Glutamatergic neuron (in vitro differentiated cells): ENCODE data around the gene HTR3D. TPM values are rescaled to one million over a fixed set of nuclear protein-coding genes. Genes with fewer than 3 reads are reported as not detected.
"Not testable (repeated sequence)": the region's sequence is repeated elsewhere in the genome, so short reads cannot be mapped to it uniquely, and the experiment has no call there.

Experiments used
- DNase-seq: peaks from one replicate; pipeline ENCODE4 v3.0.0; 2022
- H3K27ac Mint-ChIP-seq: one replicate; pipeline ENCODE4 v1.8.0; 2020; ENCODE audit warnings: mild to moderate bottlenecking, mixed read lengths, inconsistent platforms; ENCODE audit not compliant: unreplicated experiment
- H3K27me3 Mint-ChIP-seq: one replicate; pipeline ENCODE4 v1.8.0; 2020; ENCODE audit warnings: mild to moderate bottlenecking, moderate library complexity, mixed read lengths, inconsistent platforms; ENCODE audit not compliant: unreplicated experiment
- H3K36me3 Mint-ChIP-seq: one replicate; pipeline ENCODE4 v1.8.0; 2020; ENCODE audit warnings: mild to moderate bottlenecking, mixed read lengths, inconsistent platforms; ENCODE audit not compliant: unreplicated experiment
- H3K4me1 Mint-ChIP-seq: one replicate; pipeline ENCODE4 v1.8.0; 2020; ENCODE audit warnings: mild to moderate bottlenecking, low read depth, mixed read lengths, inconsistent platforms; ENCODE audit not compliant: unreplicated experiment
- H3K4me3 Mint-ChIP-seq: one replicate; pipeline ENCODE4 v1.8.0; 2020; ENCODE audit warnings: mild to moderate bottlenecking, mixed read lengths, inconsistent platforms; ENCODE audit not compliant: unreplicated experiment
- H3K9me3 Mint-ChIP-seq: one replicate; pipeline ENCODE4 v1.8.0; 2020; ENCODE audit warnings: mild to moderate bottlenecking, moderate library complexity, mixed read lengths, inconsistent platforms; ENCODE audit not compliant: unreplicated experiment
- total RNA-seq: library from RNA; stranded (reverse); fragmentation: NEBNext Ultra II Directional; extraction: Animal tissue kit (Norgen Biotek cat#: 25700); gene quantifications from one replicate; pipeline ENCODE4 v1.2.1, GENCODE V29; 2021; ENCODE audit not compliant: unreplicated experiment
- TF ChIP-seq, protein P1 (sequence below): fragments of 200-600 bp; sonication (generic); IDR thresholded peaks from one replicate; pipeline ENCODE4 v1.5.0; 2021; ENCODE audit not compliant: partially characterized antibody, unreplicated experiment

HTR3D gene
- total RNA-seq, 1 donor from 2014 or later = not detected

DNA sequence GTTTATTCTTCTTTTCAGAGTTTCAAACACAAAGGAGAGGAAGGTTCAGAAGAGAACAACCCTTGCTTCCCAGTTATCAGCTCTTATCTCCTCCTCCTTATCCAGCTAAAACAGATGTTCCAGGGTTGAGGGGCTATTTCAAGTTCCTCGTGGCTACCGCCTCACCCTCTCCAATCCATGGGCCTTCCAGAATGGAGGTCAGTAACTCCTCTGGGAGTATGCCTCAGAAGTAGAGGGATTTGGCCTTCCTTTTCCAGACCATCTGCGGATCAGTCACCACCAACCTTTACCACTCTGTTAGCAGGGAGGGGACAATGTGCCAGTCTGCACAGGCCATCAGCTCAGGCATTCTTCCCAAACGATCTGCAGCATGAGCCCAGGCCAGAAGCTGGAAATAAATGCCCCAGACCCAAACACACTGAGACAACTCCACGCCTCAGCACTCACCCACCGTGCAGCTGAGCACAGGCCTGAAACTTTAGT is 36.1 kb downstream of the HTR3D start:
- Mint-ChIP-seq H3K27me3 (no peaks in the 10 kb centered on the region), H3K4me1 (no peaks in the 10 kb centered on the region), H3K36me3 (peaks cover 9% of the 10 kb centered on the region), H3K4me3 (no peak overlapping the region), H3K27ac (no peak overlapping the region), H3K9me3 (peaks cover 6% of the 10 kb centered on the region)
- TF ChIP-seq, protein P1, sequence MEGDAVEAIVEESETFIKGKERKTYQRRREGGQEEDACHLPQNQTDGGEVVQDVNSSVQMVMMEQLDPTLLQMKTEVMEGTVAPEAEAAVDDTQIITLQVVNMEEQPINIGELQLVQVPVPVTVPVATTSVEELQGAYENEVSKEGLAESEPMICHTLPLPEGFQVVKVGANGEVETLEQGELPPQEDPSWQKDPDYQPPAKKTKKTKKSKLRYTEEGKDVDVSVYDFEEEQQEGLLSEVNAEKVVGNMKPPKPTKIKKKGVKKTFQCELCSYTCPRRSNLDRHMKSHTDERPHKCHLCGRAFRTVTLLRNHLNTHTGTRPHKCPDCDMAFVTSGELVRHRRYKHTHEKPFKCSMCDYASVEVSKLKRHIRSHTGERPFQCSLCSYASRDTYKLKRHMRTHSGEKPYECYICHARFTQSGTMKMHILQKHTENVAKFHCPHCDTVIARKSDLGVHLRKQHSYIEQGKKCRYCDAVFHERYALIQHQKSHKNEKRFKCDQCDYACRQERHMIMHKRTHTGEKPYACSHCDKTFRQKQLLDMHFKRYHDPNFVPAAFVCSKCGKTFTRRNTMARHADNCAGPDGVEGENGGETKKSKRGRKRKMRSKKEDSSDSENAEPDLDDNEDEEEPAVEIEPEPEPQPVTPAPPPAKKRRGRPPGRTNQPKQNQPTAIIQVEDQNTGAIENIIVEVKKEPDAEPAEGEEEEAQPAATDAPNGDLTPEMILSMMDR = no peak
- no peak for DNase-seq

DNA sequence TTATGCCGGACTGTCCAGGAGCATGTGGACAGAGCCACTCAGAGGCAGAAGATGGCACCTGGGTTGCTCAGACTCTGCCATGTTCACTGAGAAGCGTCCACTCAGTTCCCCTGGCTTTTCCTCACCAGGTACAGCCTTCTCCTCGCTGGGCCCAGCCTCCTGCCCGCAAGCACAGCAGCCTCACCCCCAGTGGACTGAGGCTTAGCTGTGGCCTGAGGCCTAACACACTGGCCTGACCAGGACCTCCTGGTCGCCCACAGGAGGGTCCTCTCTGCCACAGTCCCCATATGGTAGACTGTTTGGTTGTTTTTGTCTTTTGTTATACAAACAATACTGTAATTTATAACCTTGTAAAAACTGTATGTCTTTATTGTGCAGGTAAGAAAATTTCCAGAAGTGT is 36.8 kb downstream of the HTR3D start:
- Mint-ChIP-seq H3K4me1 (no peaks in the 10 kb centered on the region), H3K9me3 (peaks cover 6% of the 10 kb centered on the region), H3K36me3 (peaks cover 9% of the 10 kb centered on the region), H3K27ac (no peak overlapping the region), H3K4me3 (no peak overlapping the region), H3K27me3 (no peaks in the 10 kb centered on the region)
- TF ChIP-seq, protein P1 = no peak
- DNase-seq = no peak

DNA sequence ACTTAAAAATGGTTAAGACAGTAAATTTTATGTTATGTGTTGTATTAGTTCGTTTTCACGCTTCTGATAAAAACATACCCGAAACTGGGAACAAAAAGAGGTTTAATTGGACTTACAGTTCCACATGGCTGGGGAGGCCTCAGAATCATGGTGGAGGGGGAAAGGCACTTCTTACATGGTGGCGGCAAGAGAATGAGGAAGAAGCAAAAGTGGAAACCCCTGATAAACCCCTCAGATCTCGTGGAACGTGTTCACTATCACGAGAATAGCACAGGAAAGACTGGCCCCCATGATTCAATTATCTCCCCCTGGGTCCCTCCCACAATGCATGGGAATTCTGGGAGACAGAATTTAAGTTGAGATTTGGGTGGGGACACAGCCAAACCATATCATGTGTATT is 39.6 kb downstream of the HTR3D start:
- not testable (repeated sequence) for H3K27ac Mint-ChIP-seq, H3K27me3 Mint-ChIP-seq, DNase-seq, H3K4me3 Mint-ChIP-seq, H3K4me1 Mint-ChIP-seq, H3K9me3 Mint-ChIP-seq, H3K36me3 Mint-ChIP-seq

DNA sequence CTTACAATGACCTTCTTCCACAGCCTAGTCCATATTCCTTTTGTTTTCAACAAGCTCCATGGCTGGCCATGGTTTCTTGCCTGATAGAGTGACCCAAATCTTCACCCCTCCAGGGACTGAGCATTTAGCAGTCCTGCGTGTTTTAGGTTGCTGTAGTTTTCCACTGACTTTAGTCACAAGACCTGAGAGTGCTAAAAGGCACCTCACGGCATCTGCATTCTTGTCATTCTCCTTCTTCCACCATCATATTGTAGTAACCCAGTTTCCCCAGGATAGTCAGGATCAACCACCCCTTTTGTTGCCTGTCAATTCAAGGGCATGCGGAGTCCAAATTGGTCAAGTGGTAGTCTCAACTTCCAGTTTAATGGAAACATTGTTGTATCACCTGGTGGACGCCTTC is 42.1 kb downstream of the HTR3D start:
- Mint-ChIP-seq H3K27me3 (peaks cover 2% of the 10 kb centered on the region), H3K27ac (no peak overlapping the region), H3K4me3 (no peak overlapping the region), H3K4me1 (no peaks in the 10 kb centered on the region), H3K36me3 (peaks cover 9% of the 10 kb centered on the region), H3K9me3 (peaks cover 5% of the 10 kb centered on the region)
- TF ChIP-seq, protein P1 = no peak
- no peak for DNase-seq

DNA sequence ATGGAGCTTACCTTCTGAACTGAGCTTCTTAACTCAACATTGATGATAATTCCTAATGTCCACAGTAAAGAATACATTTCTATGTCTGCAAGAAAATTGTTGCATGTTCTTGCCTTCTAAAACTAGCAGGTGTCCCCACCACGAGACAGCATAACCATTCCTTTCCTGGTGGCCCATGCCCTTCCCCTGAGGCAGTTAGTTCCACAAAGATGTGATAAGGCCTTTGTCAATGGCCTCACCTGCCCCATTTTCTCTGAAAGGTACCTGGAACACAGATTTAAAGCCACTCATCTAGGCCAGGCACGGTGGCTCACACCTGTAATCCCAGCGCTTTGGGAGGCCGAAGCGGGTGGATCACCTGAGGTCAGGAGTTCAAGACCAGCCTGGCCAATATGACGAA is 44.4 kb downstream of the HTR3D start:
- no peak overlapping the region for H3K27ac Mint-ChIP-seq
- no peaks in the 10 kb centered on the region for H3K4me1 Mint-ChIP-seq
- TF ChIP-seq, protein P1 = no peak
- H3K27me3 Mint-ChIP-seq = peaks cover 2% of the 10 kb centered on the region
- DNase-seq = no peak
- H3K36me3 Mint-ChIP-seq = peaks cover 4% of the 10 kb centered on the region
- H3K4me3 Mint-ChIP-seq = no peak overlapping the region
- peaks cover 2% of the 10 kb centered on the region for H3K9me3 Mint-ChIP-seq
